ENCODE measurements around the gene CYP1B1. TPM values are rescaled to one million over a fixed set of nuclear protein-coding genes. Genes with fewer than 3 reads are reported as not detected.
A peak's percentile ranks its signal among the peaks of the same experiment; 100 is the strongest.

The CYP1B1 gene
- total RNA-seq, 6 experiments from 2014 or later: 3.8 to 7.1 (median 6.4) TPM

GRCh38 chr2:38076710-38077430, 919 bp upstream of the CYP1B1 start:
- H3K27ac ChIP-seq: peak overlapping the region; percentile 88 to 98 (median 89)
- H3K4me1 ChIP-seq: peaks cover 0 to 32% (median 3%) of the 10 kb centered on the region in 4 donors
- WGBS (ENCODE audit: insufficient coverage, low coverage, low lambda C conversion rate, missing lambda C conversion rate): 0% methylated on average over 12 of the region's 76 CpGs
- no peaks in the 10 kb centered on the region for H3K36me3 ChIP-seq
- intact Hi-C loops (cut with DNase I): loop anchor here in 1 of 2 donors (10.0 kb wide), 1 partner anchor 198 kb away; no protein-coding TSS in a partner anchor
- H3K4me3 ChIP-seq: peak overlapping the region; percentile 62 to 69 (median 68)
- TF ChIP-seq POLR2A (IDR thresholded peaks at IDR 0.05): peak; percentile 73
- TF ChIP-seq, protein P1, sequence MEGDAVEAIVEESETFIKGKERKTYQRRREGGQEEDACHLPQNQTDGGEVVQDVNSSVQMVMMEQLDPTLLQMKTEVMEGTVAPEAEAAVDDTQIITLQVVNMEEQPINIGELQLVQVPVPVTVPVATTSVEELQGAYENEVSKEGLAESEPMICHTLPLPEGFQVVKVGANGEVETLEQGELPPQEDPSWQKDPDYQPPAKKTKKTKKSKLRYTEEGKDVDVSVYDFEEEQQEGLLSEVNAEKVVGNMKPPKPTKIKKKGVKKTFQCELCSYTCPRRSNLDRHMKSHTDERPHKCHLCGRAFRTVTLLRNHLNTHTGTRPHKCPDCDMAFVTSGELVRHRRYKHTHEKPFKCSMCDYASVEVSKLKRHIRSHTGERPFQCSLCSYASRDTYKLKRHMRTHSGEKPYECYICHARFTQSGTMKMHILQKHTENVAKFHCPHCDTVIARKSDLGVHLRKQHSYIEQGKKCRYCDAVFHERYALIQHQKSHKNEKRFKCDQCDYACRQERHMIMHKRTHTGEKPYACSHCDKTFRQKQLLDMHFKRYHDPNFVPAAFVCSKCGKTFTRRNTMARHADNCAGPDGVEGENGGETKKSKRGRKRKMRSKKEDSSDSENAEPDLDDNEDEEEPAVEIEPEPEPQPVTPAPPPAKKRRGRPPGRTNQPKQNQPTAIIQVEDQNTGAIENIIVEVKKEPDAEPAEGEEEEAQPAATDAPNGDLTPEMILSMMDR (IDR thresholded peaks at IDR 0.05): peak in 3 of 4 donors; percentile 42 to 53 (median 42)
- H3K27me3 ChIP-seq: no peaks in the 10 kb centered on the region
- ATAC-seq (peak; percentile 66 to 82 (median 74)), DNase-seq (peak; percentile 84 to 92 (median 90))
- no peaks in the 10 kb centered on the region for H3K9me3 ChIP-seq

GRCh38 chr2:38076152-38076709, 280 bp upstream of the CYP1B1 start:
- Histone ChIP-seq H3K36me3 (no peaks in the 10 kb centered on the region), H3K27me3 (no peaks in the 10 kb centered on the region), H3K27ac (peak overlapping the region; percentile 88 to 98 (median 89)), H3K4me1 (peaks cover 0 to 32% (median 3%) of the 10 kb centered on the region in 4 donors), H3K4me3 (peak overlapping the region; percentile 62 to 69 (median 68)), H3K9me3 (no peaks in the 10 kb centered on the region)
- intact Hi-C loops (cut with DNase I): loop anchor here in 1 of 2 donors (10.0 kb wide), 1 partner anchor 199 kb away; no protein-coding TSS in a partner anchor
- 0% methylated on average over 20 of the region's 51 CpGs for WGBS (ENCODE audit: insufficient coverage, low coverage, low lambda C conversion rate, missing lambda C conversion rate)
- TF ChIP-seq, protein P1 (IDR thresholded peaks at IDR 0.05): peak in 2 of 4 donors; percentile 28 to 50
- TF ChIP-seq POLR2A (IDR thresholded peaks at IDR 0.05): peak; percentile 32
- peak; percentile 83 to 89 (median 85) for DNase-seq
- ATAC-seq: peak; percentile 71 to 76 (median 73)

- Histone ChIP-seq H3K36me3 (no peaks in the 10 kb centered on the region), H3K27ac (no peak overlapping the region), H3K4me3 (peak overlapping the region; percentile 62 to 69 (median 68)), H3K27me3 (no peaks in the 10 kb centered on the region), H3K9me3 (no peaks in the 10 kb centered on the region), H3K4me1 (peaks cover 0 to 32% (median 3%) of the 10 kb centered on the region in 4 donors)
- DNase-seq (peak; percentile 54 to 61 (median 55)), ATAC-seq (peak in 1 of 4 donors; percentile 2)
- TF ChIP-seq, protein P1 (IDR thresholded peaks at IDR 0.05): no peak
- no peak for TF ChIP-seq POLR2A (IDR thresholded peaks at IDR 0.05)
- intact Hi-C loops (cut with DNase I): loop anchor here in 1 of 2 donors (10.0 kb wide), 1 partner anchor 200 kb away; no protein-coding TSS in a partner anchor
- WGBS (ENCODE audit: insufficient coverage, low coverage, low lambda C conversion rate, missing lambda C conversion rate): 3% methylated on average over 26 of the region's 82 CpGs
These were observed 1.0 kb downstream of the CYP1B1 start for GRCh38 chr2:38074764-38075506.

DNA sequence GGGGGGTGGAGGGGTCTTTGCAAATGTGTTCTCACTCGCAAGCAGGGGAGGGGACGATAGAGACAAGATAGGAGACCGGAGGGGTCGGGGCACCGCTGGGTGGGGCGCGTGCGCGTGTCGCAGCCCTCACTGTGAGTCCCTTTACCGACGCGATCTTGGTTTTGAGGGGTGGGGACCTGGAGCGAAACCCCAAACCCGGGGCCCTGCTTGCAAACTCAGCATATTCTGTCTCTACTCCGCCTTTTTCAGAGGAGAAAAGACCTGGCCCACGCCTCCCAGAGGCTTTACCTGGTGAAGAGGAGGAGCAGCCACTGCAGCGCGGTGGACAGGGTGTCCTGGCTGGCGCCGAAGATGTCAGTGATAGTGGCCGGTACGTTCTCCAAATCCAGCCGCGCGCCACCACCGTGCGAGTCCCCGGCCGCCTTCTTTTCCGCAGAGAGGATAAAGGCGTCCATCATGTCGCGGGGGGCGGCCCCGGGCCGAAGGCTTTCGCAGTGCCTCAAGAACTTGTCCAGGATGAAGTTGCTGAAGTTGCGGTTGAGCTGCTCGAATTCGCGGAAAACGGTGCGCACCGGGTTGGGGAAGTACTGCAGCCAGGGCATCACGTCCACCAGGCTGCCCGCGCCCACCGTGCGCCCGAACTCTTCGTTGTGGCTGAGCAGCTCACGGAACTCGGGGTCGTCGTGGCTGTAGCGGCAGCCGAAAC, 1.7 kb downstream of the CYP1B1 start:
- H3K36me3 ChIP-seq: no peaks in the 10 kb centered on the region
- no peak for ATAC-seq
- intact Hi-C loops (cut with DNase I): loop anchor here in 1 of 2 donors (10.0 kb wide), 1 partner anchor 201 kb away; no protein-coding TSS in a partner anchor
- H3K4me3 ChIP-seq: peak overlapping the region; percentile 62 to 69 (median 68)
- no peaks in the 10 kb centered on the region for H3K9me3 ChIP-seq
- 7% methylated on average over 29 of the region's 58 CpGs for WGBS (ENCODE audit: insufficient coverage, low coverage, low lambda C conversion rate, missing lambda C conversion rate)
- no peaks in the 10 kb centered on the region for H3K27me3 ChIP-seq
- H3K27ac ChIP-seq: no peak overlapping the region
- TF ChIP-seq, protein P1 (IDR thresholded peaks at IDR 0.05): no peak
- TF ChIP-seq POLR2A (IDR thresholded peaks at IDR 0.05): no peak
- peaks cover 0 to 32% (median 3%) of the 10 kb centered on the region in 4 donors for H3K4me1 ChIP-seq
- DNase-seq: peak in 1 of 3 donors; percentile 41
